Liver (tissue), 9 donors: ENCODE results near the gene BZW2. TPM values are rescaled to one million over a fixed set of nuclear protein-coding genes. Genes with fewer than 3 reads are reported as not detected.

Experiments
- DNase-seq: peaks from one replicate; pipeline ENCODE4 v3.0.0-alpha.2; 2017; ENCODE audit warnings: low spot score
- H3K27ac ChIP-seq, 2 donors: one replicate each; pipeline ENCODE4 v1.7.0; 2013; ENCODE audit warnings: inconsistent platforms in 2 of 2, low read length in 2 of 2, control low read depth in 1 of 2, low read depth in 1 of 2, mild to moderate bottlenecking in 1 of 2
- H3K27me3 ChIP-seq, 4 donors: one replicate each; pipeline versions ENCODE4 v1.6.1 to v1.7.0; 2013; ENCODE audit warnings: low read length in 3 of 4, inconsistent platforms in 1 of 4, mild to moderate bottlenecking in 1 of 4, moderate library complexity in 1 of 4; ENCODE audit not compliant: control insufficient read depth in 4 of 4, insufficient read depth in 4 of 4
- H3K36me3 ChIP-seq, 4 donors: one replicate each; pipeline versions ENCODE4 v1.6.1 to v1.7.0; 2013; ENCODE audit warnings: low read length in 3 of 4, mild to moderate bottlenecking in 3 of 4, low read depth in 1 of 4, moderate library complexity in 1 of 4; ENCODE audit not compliant: control insufficient read depth in 4 of 4, insufficient read depth in 3 of 4
- H3K4me1 ChIP-seq, 4 donors: one replicate each; pipeline versions ENCODE4 v1.6.1 to v1.7.0; 2013; ENCODE audit warnings: low read length in 3 of 4, mild to moderate bottlenecking in 3 of 4, moderate library complexity in 1 of 4; ENCODE audit not compliant: control insufficient read depth in 4 of 4, insufficient read depth in 4 of 4
- H3K4me3 ChIP-seq, 3 donors: one replicate each; pipeline versions ENCODE4 v1.6.1 to v1.7.0; 2013; ENCODE audit warnings: low read length in 3 of 3, control low read depth in 1 of 3, low read depth in 1 of 3, mild to moderate bottlenecking in 1 of 3
- H3K9ac ChIP-seq, 2 donors: one replicate each; pipeline ENCODE4 v1.7.0; 2013; ENCODE audit warnings: low read length in 2 of 2, mild to moderate bottlenecking in 2 of 2, moderate library complexity in 2 of 2, control low read depth in 1 of 2, low read depth in 1 of 2
- H3K9me3 ChIP-seq, 4 donors: one replicate each; pipeline versions ENCODE4 v1.6.1 to v1.7.0; 2013; ENCODE audit warnings: low read length in 3 of 4; ENCODE audit not compliant: control insufficient read depth in 4 of 4
- EGR1 ChIP-seq, 2 donors: IDR thresholded peaks; 2 replicates each; pipeline ENCODE4 v1.6.1; 2016 to 2018; ENCODE audit warnings: antibody characterized with exemption in 2 of 2, low read depth in 2 of 2
- FOXA1 ChIP-seq: IDR thresholded peaks from 2 replicates; pipeline ENCODE4 v1.6.1; 2016; ENCODE audit warnings: antibody characterized with exemption
- HNF4A ChIP-seq, 2 donors: conservative IDR thresholded peaks; 2 replicates each; pipeline ENCODE4 v1.6.1; 2016; ENCODE audit warnings: antibody characterized with exemption in 2 of 2, mild to moderate bottlenecking in 2 of 2
- JUND ChIP-seq, 2 donors: IDR thresholded peaks; 2 replicates each; pipeline ENCODE4 v1.6.1; 2016; ENCODE audit warnings: antibody characterized with exemption in 2 of 2
- RAD21 ChIP-seq, 2 donors: IDR thresholded peaks; 2 replicates each; pipeline ENCODE4 v1.6.1; 2016; ENCODE audit warnings: antibody characterized with exemption in 2 of 2, mild to moderate bottlenecking in 2 of 2
- RXRA ChIP-seq, 2 donors: IDR thresholded peaks; 2 replicates each; pipeline ENCODE4 v1.6.1; 2017 to 2018; ENCODE audit warnings: antibody characterized with exemption in 2 of 2, mild to moderate bottlenecking in 1 of 2
- SP1 ChIP-seq: IDR thresholded peaks from 2 replicates; pipeline ENCODE4 v1.6.1; 2018; ENCODE audit warnings: antibody characterized with exemption, mild to moderate bottlenecking
- TAF1 ChIP-seq: conservative IDR thresholded peaks from 2 replicates; pipeline ENCODE4 v1.6.1; 2016; ENCODE audit warnings: antibody characterized with exemption, mild to moderate bottlenecking
- YY1 ChIP-seq: IDR thresholded peaks from 2 replicates; pipeline ENCODE4 v1.6.1; 2016; ENCODE audit warnings: antibody characterized with exemption, mild to moderate bottlenecking
- WGBS: extraction: QIAGEN DNeasy Blood & Tissue Kit; methylation state at CpG from one replicate; pipeline ENCODE4 v1.1.7; 2013; 5-methylcytosine and 5-hydroxymethylcytosine counted together
- polyA plus RNA-seq, 2 donors: library from polyadenylated mRNA; stranded (reverse) in 1 of 2; unstranded in 1 of 2; fragments of 200-250 nt in 1 of 2; fragments of >200 nt in 1 of 2; fragmentation: Nextera tagmentation in 1 of 2; extraction: Ambion mirVana in 1 of 2; gene quantifications; one replicate each; pipeline versions ENCODE4 v1.2.1 to v1.2.3, GENCODE V29; 2013 to 2015
- total RNA-seq, 2 donors: library from RNA; depleted of rRNA; stranded (reverse); fragments of >200 nt; gene quantifications; one replicate each; pipeline ENCODE4 v1.2.3, GENCODE V29; 2014
- TF ChIP-seq, protein P1 (sequence below): IDR thresholded peaks from 2 replicates; pipeline ENCODE4 v1.6.1; 2016; ENCODE audit warnings: antibody characterized with exemption, mild to moderate bottlenecking
- TF ChIP-seq, protein P2 (sequence below): IDR thresholded peaks from 2 replicates; pipeline ENCODE4 v1.6.1; 2016; ENCODE audit warnings: antibody characterized with exemption
- TF ChIP-seq, protein P3 (sequence below): fragments of 150-350 bp; IDR thresholded peaks from 2 replicates; pipeline ENCODE4 v1.5.1; 2017; ENCODE audit warnings: improper control_type of control experiment, low read depth, low read length; ENCODE audit not compliant: missing input control
- TF ChIP-seq, protein P4 (sequence below): IDR thresholded peaks from 2 replicates; pipeline ENCODE4 v1.6.1; 2016; ENCODE audit warnings: antibody characterized with exemption
- TF ChIP-seq, protein P5 (sequence below): IDR thresholded peaks from 2 replicates; pipeline ENCODE4 v1.6.1; 2016; ENCODE audit warnings: antibody characterized with exemption
- donor health status: healthy.
- donor health status: healthy.
- donor health status: healthy.
- donor health status: healthy.
- donor health status: healthy.

Gene BZW2
- total and polyA plus RNA-seq, 4 donors, result 10.9 to 18.6 (median 13.1) TPM

DNA sequence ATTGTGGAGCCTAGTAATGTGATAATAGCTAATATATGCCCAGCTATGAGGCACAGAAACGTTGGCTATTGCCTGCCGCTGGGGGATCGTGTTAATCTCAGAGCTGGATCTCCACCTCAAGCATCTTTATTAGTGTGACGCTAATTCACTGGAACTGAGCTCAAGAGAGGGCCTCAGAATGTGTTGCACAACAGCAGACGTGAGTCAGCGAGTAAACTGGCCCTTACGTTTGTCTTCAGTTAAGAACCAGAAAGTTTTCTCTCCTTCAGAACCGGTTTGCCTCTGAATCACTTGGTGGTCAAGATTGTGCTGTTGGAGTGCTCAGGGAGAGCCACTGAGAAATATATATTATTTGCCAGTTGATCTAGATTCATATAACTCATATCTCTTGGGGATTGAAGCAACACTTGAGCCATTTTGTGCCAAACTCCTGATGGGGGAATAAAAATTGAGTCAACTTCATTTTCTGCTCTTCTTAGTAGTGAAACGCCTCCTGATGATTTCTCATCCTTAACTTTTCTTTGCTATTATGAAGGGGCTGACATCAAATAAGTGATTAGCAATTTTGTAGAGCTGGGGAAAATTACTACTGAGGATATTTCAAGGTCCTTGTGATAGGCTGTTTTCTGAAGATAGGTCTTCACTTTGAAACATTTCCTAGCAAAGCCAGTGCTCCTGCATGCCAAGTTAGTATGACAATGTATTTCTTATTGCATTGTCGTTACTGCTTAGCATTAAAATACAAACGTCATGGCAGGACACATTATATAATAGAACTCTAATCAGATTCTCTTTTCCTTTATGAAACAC is 22.3 kb downstream of the BZW2 start:
- H3K9me3 ChIP-seq, result no peaks in the 10 kb centered on the region
- WGBS, result 87% methylated on average over 11 of the region's 11 CpGs
- H3K4me3 ChIP-seq, result no peak overlapping the region
- no peaks in the 10 kb centered on the region for H3K4me1 ChIP-seq
- TF ChIP-seq HNF4A (conservative IDR thresholded peaks at IDR 0.05) (no peak), JUND (IDR thresholded peaks at IDR 0.05) (no peak), YY1 (no peak), RXRA (IDR thresholded peaks at IDR 0.05) (no peak), RAD21 (IDR thresholded peaks at IDR 0.05) (no peak), SP1 (no peak), FOXA1 (no peak), TAF1 (no peak), EGR1 (IDR thresholded peaks at IDR 0.05; ENCODE audit: low read depth in 2 of 2) (no peak)
- TF ChIP-seq, protein P1, sequence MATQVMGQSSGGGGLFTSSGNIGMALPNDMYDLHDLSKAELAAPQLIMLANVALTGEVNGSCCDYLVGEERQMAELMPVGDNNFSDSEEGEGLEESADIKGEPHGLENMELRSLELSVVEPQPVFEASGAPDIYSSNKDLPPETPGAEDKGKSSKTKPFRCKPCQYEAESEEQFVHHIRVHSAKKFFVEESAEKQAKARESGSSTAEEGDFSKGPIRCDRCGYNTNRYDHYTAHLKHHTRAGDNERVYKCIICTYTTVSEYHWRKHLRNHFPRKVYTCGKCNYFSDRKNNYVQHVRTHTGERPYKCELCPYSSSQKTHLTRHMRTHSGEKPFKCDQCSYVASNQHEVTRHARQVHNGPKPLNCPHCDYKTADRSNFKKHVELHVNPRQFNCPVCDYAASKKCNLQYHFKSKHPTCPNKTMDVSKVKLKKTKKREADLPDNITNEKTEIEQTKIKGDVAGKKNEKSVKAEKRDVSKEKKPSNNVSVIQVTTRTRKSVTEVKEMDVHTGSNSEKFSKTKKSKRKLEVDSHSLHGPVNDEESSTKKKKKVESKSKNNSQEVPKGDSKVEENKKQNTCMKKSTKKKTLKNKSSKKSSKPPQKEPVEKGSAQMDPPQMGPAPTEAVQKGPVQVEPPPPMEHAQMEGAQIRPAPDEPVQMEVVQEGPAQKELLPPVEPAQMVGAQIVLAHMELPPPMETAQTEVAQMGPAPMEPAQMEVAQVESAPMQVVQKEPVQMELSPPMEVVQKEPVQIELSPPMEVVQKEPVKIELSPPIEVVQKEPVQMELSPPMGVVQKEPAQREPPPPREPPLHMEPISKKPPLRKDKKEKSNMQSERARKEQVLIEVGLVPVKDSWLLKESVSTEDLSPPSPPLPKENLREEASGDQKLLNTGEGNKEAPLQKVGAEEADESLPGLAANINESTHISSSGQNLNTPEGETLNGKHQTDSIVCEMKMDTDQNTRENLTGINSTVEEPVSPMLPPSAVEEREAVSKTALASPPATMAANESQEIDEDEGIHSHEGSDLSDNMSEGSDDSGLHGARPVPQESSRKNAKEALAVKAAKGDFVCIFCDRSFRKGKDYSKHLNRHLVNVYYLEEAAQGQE, result no peak
- TF ChIP-seq, protein P2, sequence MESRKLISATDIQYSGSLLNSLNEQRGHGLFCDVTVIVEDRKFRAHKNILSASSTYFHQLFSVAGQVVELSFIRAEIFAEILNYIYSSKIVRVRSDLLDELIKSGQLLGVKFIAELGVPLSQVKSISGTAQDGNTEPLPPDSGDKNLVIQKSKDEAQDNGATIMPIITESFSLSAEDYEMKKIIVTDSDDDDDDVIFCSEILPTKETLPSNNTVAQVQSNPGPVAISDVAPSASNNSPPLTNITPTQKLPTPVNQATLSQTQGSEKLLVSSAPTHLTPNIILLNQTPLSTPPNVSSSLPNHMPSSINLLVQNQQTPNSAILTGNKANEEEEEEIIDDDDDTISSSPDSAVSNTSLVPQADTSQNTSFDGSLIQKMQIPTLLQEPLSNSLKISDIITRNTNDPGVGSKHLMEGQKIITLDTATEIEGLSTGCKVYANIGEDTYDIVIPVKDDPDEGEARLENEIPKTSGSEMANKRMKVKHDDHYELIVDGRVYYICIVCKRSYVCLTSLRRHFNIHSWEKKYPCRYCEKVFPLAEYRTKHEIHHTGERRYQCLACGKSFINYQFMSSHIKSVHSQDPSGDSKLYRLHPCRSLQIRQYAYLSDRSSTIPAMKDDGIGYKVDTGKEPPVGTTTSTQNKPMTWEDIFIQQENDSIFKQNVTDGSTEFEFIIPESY, result no peak
- TF ChIP-seq, protein P3, sequence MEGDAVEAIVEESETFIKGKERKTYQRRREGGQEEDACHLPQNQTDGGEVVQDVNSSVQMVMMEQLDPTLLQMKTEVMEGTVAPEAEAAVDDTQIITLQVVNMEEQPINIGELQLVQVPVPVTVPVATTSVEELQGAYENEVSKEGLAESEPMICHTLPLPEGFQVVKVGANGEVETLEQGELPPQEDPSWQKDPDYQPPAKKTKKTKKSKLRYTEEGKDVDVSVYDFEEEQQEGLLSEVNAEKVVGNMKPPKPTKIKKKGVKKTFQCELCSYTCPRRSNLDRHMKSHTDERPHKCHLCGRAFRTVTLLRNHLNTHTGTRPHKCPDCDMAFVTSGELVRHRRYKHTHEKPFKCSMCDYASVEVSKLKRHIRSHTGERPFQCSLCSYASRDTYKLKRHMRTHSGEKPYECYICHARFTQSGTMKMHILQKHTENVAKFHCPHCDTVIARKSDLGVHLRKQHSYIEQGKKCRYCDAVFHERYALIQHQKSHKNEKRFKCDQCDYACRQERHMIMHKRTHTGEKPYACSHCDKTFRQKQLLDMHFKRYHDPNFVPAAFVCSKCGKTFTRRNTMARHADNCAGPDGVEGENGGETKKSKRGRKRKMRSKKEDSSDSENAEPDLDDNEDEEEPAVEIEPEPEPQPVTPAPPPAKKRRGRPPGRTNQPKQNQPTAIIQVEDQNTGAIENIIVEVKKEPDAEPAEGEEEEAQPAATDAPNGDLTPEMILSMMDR, result no peak
- TF ChIP-seq, protein P4, sequence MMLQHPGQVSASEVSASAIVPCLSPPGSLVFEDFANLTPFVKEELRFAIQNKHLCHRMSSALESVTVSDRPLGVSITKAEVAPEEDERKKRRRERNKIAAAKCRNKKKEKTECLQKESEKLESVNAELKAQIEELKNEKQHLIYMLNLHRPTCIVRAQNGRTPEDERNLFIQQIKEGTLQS, result no peak
- TF ChIP-seq, protein P5, sequence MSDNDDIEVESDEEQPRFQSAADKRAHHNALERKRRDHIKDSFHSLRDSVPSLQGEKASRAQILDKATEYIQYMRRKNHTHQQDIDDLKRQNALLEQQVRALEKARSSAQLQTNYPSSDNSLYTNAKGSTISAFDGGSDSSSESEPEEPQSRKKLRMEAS, result no peak
- no peak for DNase-seq
- no peaks in the 10 kb centered on the region for H3K36me3 ChIP-seq
- no peak overlapping the region for H3K27ac ChIP-seq
- no peak overlapping the region for H3K9ac ChIP-seq
- H3K27me3 ChIP-seq, result no peaks in the 10 kb centered on the region

DNA sequence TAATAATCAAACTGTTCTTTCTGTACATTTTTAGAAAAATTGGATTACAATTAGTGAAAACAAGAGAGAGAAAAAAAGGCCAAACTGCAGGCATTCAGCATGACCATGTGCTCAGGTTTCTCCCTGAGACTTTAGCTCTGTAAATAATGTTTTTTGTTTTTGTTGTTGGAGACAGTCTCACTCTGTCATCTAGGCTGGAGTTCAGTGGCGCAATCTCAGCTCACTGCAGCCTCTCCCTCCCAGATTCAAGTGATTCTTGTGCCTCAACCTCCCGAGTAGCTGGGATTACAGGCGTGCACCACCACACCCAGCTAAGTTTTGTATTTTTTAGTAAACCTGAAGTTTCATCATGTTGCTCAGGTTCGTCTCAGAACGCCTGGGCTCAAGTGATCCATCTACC is 23.0 kb downstream of the BZW2 start:
- 98% methylated on average over 5 of the region's 5 CpGs for WGBS
- Histone ChIP-seq H3K27me3 (no peaks in the 10 kb centered on the region), H3K4me1 (no peaks in the 10 kb centered on the region), H3K4me3 (no peak overlapping the region), H3K27ac (no peak overlapping the region), H3K9me3 (no peaks in the 10 kb centered on the region), H3K9ac (no peak overlapping the region), H3K36me3 (no peaks in the 10 kb centered on the region)
- TF ChIP-seq, protein P1, result no peak
- DNase-seq, result no peak
